HepG2 (cell line): Measurements from ENCODE around the gene ITPRIP. TPM values are rescaled to one million over a fixed set of nuclear protein-coding genes. Genes with fewer than 3 reads are reported as not detected.

Experiments
- ATRX ChIP-seq: sonication (generic); formaldehyde crosslinking; IDR thresholded peaks from 2 replicates; pipeline ENCODE4 v1.4.0; 2020; ENCODE audit warnings: missing genetic modification reagents, borderline replicate concordance
- BCL6 ChIP-seq: IDR thresholded peaks from 2 replicates; pipeline ENCODE4 v1.6.1; 2016; ENCODE audit warnings: missing genetic modification reagents, missing compliant biosample characterization
- CCAR2 ChIP-seq: fragments of 200-400 bp; formaldehyde crosslinking; optimal IDR thresholded peaks from 2 replicates; pipeline ENCODE3; 2018; ENCODE audit warnings: low read depth, mild to moderate bottlenecking, low read length, moderate library complexity
- FOXK1 ChIP-seq: sonication (generic); formaldehyde crosslinking; IDR thresholded peaks from 2 replicates; pipeline ENCODE4 v1.4.0; 2020; ENCODE audit warnings: low read depth, missing genetic modification reagents, borderline replicate concordance
- FOXK2 ChIP-seq: fragments of 450-650 bp; IDR thresholded peaks from 2 replicates; pipeline ENCODE4 v1.6.1; 2016
- HBP1 ChIP-seq: IDR thresholded peaks from 2 replicates; pipeline ENCODE4 v1.6.1; 2016; ENCODE audit warnings: low read depth, control low read depth
- HOXA5 ChIP-seq: sonication (generic); formaldehyde crosslinking; IDR thresholded peaks from 2 replicates; pipeline ENCODE4 v1.4.0; 2020; ENCODE audit warnings: missing genetic modification reagents
- KLF12 ChIP-seq: sonication (generic); formaldehyde crosslinking; IDR thresholded peaks from 2 replicates; pipeline ENCODE4 v1.4.0; 2020; ENCODE audit warnings: missing genetic modification reagents, borderline replicate concordance
- MNT ChIP-seq: fragments of 450-650 bp; IDR thresholded peaks from 2 replicates; pipeline ENCODE4 v1.6.1; 2016
- MTF1 ChIP-seq: sonication (generic); formaldehyde crosslinking; IDR thresholded peaks from 2 replicates; pipeline ENCODE4 v1.5.0; 2020; ENCODE audit warnings: missing genetic modification reagents
- PRMT3 ChIP-seq: sonication (generic); formaldehyde crosslinking; IDR thresholded peaks from 2 replicates; pipeline ENCODE4 v1.8.1; 2022; ENCODE audit warnings: low read depth, mild to moderate bottlenecking, moderate library complexity, missing genetic modification reagents, borderline replicate concordance
- SALL1 ChIP-seq: sonication (generic); formaldehyde crosslinking; IDR thresholded peaks from 2 replicates; pipeline ENCODE4 v1.8.0; 2022; ENCODE audit warnings: mild to moderate bottlenecking, missing genetic modification reagents
- SAP130 ChIP-seq: IDR thresholded peaks from 2 replicates; pipeline ENCODE4 v1.6.1; 2016; ENCODE audit warnings: low read depth
- TRIM24 ChIP-seq: sonication (generic); formaldehyde crosslinking; IDR thresholded peaks from 2 replicates; pipeline ENCODE4 v1.8.0; 2022; ENCODE audit warnings: mild to moderate bottlenecking, missing genetic modification reagents
- U2AF2 ChIP-seq: fragments of 200-400 bp; formaldehyde crosslinking; IDR thresholded peaks from 2 replicates; pipeline ENCODE4 v1.6.1; 2017; ENCODE audit warnings: low read depth, mild to moderate bottlenecking, low read length
- ZC3H4 ChIP-seq: sonication (generic); formaldehyde crosslinking; IDR thresholded peaks from 2 replicates; pipeline ENCODE4 v1.4.0; 2020; ENCODE audit warnings: missing genetic modification reagents, borderline replicate concordance
- ZFP90 ChIP-seq: sonication (generic); formaldehyde crosslinking; IDR thresholded peaks from 2 replicates; pipeline ENCODE4 v1.8.0; 2022; ENCODE audit warnings: missing genetic modification reagents, mild to moderate bottlenecking, inconsistent platforms, borderline replicate concordance
- ZFP91 ChIP-seq: sonication (generic); formaldehyde crosslinking; IDR thresholded peaks from 2 replicates; pipeline ENCODE4 v1.9.0; 2022; ENCODE audit warnings: missing genetic modification reagents, mild to moderate bottlenecking, borderline replicate concordance
- ZNF225 ChIP-seq: sonication (generic); formaldehyde crosslinking; IDR thresholded peaks from 2 replicates; pipeline ENCODE4 v1.4.0; 2020; ENCODE audit warnings: mild to moderate bottlenecking, missing genetic modification reagents
- ZNF841 ChIP-seq: sonication (generic); formaldehyde crosslinking; IDR thresholded peaks from 2 replicates; pipeline ENCODE4 v1.8.1; 2023; ENCODE audit warnings: missing genetic modification reagents, borderline replicate concordance
- polyA plus RNA-seq, 8 experiments: library from polyadenylated mRNA; depleted of rRNA in 3 of 8; stranded (reverse) in 7 of 8; unstranded in 1 of 8; fragments of >200 nt; fragmentation: Illumina TruSeq in 4 of 8; extraction: Trizol in 4 of 8; gene quantifications; 2 replicates each; pipeline versions ENCODE4 v1.2.1 to v1.2.3, GENCODE V29; 2011 to 2016; ENCODE audit warnings: low read depth in 4 of 8, missing spikeins in 1 of 8, mixed read lengths in 1 of 8; ENCODE audit not compliant: insufficient read depth in 1 of 8
- total RNA-seq, 5 experiments: library from RNA; depleted of rRNA; stranded (reverse); fragments of >200 nt; fragmentation: Illumina TruSeq; extraction: Trizol; gene quantifications; 2 replicates each; pipeline ENCODE4 v1.2.3, GENCODE V29; 2016; ENCODE audit warnings: low read depth in 1 of 5
- TF ChIP-seq, protein P1 (sequence below): sonication (generic); formaldehyde crosslinking; IDR thresholded peaks from 2 replicates; pipeline ENCODE4 v1.5.0; 2020; ENCODE audit warnings: mild to moderate bottlenecking, missing genetic modification reagents
- TF ChIP-seq, protein P2 (sequence below): sonication (generic); formaldehyde crosslinking; IDR thresholded peaks from 2 replicates; pipeline ENCODE4 v1.5.1; 2020; ENCODE audit warnings: mild to moderate bottlenecking, missing genetic modification reagents, borderline replicate concordance

Gene ITPRIP
- total and polyA plus RNA-seq, 2 of the 13 experiments (the other 11 are each of a cell fraction or from before 2014, with no cell fraction given): 1.00 to 2.8 TPM

DNA sequence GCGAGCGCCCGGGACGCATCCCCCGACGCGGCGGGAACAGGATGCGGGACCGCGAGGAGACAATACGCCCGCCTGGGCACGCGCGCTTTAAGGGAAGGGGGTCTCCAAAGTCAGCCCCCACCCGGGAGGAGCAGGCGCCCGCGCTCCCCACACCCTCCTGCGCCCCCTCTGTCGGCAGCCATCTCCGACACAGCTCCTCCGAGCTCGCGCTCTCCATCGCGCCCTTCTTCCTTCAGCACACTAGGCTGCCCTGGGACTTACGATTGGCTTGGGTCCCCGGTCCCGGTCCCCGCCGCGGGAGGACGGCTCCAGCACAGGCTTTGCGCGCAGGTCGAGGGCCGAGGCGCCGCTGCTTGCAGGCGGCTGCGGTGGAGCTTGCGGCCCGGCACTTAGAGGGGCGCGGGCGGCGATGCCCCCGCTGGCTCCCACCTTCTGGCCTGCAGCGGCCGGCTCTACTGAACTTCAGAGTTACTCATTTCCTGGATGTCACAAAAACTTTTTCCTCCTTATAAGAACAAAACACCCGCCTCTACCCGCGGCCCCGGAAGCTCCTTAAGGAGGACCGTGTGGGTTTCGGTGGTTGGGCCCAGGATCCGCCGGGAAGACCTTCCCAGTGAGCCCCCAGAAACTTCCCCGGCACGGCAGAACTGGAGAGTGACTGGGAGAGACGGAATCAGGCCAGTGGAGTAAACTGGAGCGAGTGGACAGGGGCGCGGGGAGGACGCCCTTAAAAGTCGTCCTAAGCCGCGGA lies at the start of gene ITPRIP (continued):
- TF ChIP-seq ZNF225: no peak
- no peak for TF ChIP-seq ZNF841
- TF ChIP-seq SALL1: peak; percentile 10; the same call in 1 of the 2 replicates
- TF ChIP-seq, protein P1, sequence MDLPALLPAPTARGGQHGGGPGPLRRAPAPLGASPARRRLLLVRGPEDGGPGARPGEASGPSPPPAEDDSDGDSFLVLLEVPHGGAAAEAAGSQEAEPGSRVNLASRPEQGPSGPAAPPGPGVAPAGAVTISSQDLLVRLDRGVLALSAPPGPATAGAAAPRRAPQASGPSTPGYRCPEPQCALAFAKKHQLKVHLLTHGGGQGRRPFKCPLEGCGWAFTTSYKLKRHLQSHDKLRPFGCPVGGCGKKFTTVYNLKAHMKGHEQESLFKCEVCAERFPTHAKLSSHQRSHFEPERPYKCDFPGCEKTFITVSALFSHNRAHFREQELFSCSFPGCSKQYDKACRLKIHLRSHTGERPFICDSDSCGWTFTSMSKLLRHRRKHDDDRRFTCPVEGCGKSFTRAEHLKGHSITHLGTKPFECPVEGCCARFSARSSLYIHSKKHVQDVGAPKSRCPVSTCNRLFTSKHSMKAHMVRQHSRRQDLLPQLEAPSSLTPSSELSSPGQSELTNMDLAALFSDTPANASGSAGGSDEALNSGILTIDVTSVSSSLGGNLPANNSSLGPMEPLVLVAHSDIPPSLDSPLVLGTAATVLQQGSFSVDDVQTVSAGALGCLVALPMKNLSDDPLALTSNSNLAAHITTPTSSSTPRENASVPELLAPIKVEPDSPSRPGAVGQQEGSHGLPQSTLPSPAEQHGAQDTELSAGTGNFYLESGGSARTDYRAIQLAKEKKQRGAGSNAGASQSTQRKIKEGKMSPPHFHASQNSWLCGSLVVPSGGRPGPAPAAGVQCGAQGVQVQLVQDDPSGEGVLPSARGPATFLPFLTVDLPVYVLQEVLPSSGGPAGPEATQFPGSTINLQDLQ (CRISPR knock-in tag): 0 out of 2 replicates have a peak, but pooled peaks have one; percentile 26
- no peak for TF ChIP-seq HBP1 (CRISPR knock-in tag)
- TF ChIP-seq, protein P2, sequence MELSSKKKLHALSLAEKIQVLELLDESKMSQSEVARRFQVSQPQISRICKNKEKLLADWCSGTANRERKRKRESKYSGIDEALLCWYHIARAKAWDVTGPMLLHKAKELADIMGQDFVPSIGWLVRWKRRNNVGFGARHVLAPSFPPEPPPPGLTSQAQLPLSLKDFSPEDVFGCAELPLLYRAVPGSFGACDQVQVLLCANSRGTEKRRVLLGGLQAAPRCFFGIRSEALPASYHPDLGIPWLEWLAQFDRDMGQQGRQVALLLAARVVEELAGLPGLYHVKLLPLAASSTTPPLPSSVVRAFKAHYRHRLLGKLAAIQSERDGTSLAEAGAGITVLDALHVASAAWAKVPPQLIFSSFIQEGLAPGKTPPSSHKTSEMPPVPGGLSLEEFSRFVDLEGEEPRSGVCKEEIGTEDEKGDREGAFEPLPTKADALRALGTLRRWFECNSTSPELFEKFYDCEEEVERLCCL (CRISPR knock-in tag): no peak
- TF ChIP-seq ZC3H4 (CRISPR knock-in tag): no peak
- no peak for TF ChIP-seq ZFP90 (CRISPR knock-in tag)
- TF ChIP-seq ZFP91 (CRISPR knock-in tag): peak; percentile 71; the same call in 1 of the 2 replicates
- TF ChIP-seq PRMT3 (CRISPR knock-in tag): no peak
- TF ChIP-seq SAP130: peak; percentile 63
- TF ChIP-seq ATRX (CRISPR knock-in tag): no peak
- TF ChIP-seq CCAR2: no peak
- TF ChIP-seq HOXA5 (CRISPR knock-in tag): no peak
- TF ChIP-seq FOXK1 (CRISPR knock-in tag): no peak
- TF ChIP-seq MNT: no peak
- no peak for TF ChIP-seq TRIM24 (CRISPR knock-in tag)
- no peak for TF ChIP-seq KLF12
- TF ChIP-seq U2AF2: peak; percentile 100
- TF ChIP-seq FOXK2: no peak
- no peak for TF ChIP-seq MTF1 (CRISPR knock-in tag)
- TF ChIP-seq BCL6: 0 out of 2 replicates have a peak, but pooled peaks have one; percentile 11
